NCI-H2081 treated with DMSO at 0.1 percent for 48 hours (cell line): ENCODE results near the gene POLRMT.

ENCODE experiments used
- DNase-seq: peaks from one replicate; lab custom pipeline; 2025; lab: John Stamatoyannopoulos, UW

Gene POLRMT

DNA sequence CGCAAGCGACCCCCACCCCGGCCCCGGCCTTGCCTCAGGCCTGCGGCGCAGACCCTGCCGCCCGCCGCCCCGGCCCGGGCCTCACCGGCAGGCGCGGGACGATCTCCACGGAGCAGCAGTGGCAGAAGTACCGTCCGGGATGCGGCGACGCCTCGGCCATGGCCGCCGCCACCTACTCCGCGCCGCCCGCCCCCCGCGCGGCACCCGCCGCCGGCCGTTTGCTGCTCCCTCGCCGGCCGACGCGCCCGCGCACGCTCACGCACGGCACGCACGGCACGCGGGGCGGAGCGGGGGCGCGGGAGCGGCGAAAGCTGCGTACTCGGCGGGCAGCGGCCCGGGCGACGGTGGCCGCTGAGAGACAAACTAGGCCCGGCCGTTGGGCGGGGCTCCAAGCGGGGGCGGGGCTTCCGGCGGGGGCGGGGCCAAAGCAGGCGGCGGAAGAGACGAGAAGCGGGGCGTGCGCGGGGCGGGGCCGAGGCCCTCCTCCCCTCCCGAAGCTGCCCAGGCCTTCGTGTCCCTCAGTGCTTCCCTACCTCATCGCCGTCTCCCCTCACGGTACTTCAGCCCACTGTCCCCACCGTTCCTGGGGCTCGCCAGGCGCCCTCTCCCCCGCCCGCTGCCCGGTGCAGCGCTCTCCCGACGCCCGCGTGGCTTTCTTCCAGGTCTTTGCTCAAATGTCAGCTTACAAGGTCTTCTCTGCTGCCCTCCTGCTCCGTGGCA lies 29.8 kb upstream of the POLRMT start, which contains the start of gene RNF126:
Gene RNF126 (minus strand): TSS at position 253 of the 720 bp plus-strand sequence. CDS start 93 bp downstream, at position 160.
- DNase-seq, result peak; percentile 40

DNA sequence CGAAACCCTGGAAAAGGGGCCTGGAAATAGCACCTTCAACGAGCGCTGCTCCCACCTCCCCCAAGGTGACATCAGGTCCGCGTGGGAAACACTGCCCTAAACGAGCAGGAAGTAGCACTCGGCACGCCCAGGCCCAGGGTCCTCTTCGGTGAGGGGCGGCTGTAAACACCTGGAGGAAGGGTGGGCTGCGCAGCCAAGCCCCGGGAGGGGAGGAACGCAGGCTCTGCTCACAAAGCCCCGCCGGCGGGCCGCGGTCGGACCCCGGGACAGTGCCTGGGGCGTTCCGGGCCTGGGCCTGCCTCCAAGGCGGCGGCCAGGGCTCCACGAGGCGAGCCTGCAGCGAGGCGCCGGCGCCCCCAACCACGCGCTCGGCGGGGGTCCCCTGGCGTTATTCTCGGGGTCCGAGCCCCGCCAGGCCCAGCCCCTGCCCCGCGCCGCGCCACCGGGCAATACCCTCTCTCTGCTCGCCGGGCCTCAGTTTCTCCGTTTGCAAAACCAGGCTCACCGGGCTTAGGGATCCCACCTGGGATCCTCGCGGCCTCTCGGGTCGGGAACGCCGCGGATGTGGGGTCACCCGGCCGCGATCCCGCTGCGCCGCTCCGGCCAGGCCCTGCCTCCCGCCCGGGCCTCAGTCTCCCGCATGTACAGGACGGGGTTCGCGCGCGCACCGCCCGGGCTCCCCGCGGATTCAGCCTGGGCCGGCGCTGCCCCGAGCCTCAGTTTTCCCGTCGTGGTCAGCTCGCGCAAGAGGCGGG lies 29.0 kb upstream of the POLRMT start:
- no peak for DNase-seq

DNA sequence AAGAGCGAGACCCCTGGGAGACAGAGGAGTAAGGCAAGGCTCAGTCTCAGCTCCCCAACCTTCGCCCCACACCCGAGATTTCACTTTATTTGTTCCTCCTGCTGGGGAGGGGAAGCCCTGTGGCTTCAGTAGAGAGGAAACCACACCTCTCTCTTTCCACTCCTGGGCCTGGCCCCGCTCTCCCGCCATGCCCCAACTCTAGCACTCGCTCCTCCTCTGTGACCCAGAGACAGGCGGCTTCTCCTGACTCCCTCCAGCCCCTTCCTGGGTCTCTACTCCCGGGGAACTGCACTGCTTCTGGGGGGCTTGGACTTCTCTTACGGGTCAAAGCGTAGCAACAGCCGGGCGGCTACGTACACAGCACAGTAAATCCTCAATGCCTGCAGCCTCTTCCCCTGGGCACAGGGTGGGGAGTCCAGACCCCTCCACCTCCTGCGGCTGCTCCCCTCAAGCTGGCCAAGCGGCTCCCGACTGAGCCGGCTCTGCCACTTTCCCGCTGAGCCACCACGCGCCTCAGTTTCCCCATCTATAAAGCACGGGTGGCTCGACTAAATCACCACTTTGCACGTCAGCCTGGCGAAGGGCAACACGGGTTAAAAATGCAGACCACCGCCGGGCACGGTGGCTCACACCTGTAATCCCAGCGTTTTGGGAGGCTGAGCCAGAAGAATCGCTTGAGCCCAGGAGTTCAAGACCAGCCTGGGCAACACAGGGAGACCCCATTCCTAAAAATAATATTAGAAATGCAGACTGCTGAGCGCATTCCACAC lies 28.3 kb upstream of the POLRMT start:
- no peak for DNase-seq

DNA sequence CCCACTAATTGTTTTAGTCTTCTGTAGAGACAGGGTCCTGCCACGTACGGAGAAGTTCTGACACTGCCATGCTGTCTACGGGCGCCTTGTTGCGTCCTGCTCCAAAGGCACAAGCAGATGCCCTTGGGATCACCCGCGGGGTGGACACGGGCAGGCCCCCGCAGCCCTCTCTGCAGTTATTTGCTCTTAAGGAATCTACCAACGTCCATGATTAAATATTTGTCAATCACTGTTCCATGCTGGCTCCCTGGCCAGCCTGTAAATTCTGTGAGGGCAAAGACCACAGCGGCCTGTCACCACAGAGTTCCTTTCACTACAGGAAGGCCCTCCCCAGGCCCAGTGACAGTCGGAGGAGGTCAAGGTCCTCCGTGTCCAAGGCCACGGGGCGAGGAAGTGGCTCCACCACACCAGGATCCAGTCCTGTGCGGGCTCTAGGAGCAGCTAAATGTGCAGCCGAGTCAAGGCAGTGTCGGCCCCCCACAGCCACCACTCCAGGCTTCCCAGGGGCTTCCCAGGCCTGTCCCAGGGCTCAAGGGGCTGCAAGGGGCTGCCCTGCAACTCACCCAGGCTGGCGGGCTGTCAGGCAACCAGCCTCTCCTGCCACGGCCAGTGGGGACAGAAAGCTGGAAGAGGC lies 27.6 kb upstream of the POLRMT start:
- no peak for DNase-seq

DNA sequence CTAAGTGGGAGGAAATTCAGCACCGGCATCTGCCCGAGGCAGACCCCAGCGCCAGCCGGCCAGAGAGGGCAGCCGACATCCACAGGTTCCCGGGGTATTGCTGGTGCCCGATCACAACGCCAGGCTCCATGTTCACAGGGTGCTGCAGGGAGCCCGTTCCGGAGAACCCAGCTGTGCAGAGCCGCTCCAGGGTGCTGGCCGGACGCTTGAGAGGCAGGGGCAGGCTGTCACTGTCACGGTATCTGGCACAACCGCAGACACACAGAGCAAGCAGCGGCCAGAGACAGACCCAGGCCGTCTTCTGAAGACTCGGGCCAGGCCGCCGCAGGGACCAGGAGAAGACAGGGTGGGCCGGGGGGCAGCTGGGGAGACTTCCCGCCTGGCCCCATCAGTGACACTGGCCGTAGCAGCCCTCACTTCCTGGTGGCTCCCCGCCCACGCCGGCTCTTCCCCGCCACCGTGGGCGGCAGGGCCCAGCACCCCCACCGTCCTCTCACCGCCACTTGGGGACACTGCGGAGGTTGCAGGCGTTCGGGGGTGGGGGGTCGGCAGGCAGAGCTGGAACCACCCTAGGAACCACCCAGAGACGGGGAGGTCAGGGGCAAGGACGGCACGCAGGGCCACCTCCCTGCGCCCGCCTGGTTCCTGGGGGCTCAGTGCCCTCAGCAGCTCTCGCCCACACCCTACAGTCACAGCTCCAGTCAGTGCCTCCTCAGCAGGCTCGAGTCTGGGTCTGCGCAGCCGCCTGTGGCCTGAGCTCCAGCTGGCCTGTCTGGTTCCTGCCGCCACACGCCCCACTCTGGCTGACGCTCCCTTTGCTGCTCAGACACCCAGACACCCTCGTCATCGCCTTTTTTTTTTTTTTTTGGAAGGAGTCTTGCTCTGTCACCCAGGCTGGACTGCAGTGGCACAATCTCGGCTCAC lies 25.8 kb upstream of the POLRMT start:
- no peak for DNase-seq

DNA sequence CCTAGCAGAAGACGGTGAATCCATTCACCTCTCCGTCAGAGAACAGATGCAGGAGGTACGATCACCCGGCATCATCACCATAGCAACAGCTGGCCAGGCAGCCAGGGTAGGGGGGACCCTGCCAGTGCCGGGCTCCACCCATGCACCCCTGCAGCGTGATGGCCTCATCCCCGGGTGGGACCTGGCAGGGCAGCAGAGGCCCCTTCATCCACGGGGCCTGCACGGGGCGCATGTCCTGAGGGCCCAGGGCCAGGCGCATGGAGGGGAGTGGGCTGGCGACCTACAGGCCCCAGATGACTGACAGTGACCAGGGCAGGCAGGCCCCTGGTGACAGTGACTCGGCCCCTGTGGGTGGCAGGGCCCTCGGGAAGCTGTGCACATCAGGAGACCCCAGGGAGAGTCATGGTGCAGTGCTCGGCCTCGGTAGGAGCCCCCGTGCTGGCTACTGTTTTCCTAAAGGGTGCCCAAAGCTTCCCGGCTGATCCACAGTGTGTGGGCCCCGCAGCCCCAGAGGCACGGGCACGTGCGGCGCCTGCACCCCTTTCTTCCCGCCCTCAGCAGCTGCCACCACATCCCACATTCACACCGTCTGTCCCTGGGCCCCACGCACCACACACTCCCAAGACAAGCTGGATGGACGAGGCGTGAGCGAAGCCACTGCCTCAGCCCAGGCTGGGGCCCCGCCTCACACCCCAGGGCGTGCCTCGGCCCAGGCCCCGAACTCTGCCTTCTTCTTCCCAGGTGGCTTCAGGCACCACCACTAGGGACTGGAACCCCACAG lies 24.9 kb upstream of the POLRMT start:
- DNase-seq, result no peak

DNA sequence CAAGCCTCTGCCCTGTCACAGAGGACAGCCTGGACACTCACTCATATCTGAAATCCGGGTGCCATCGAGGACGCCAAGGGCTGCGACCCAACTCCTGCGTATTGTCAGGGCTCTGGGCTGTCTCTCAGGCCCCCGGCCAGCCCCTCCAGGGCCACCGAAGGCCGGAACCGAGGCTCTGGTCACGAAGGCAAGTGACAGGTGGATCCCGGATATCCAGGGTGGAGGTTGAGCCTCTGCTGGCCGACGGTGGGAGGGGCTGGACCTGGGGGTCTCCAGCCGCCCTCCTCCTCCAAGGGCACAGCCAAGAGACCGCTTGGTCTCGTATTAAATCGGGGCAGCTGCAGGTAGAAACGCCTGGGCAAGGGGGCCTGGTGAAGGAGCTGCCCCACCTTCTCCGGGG lies 24.3 kb upstream of the POLRMT start:
- DNase-seq, result no peak

DNA sequence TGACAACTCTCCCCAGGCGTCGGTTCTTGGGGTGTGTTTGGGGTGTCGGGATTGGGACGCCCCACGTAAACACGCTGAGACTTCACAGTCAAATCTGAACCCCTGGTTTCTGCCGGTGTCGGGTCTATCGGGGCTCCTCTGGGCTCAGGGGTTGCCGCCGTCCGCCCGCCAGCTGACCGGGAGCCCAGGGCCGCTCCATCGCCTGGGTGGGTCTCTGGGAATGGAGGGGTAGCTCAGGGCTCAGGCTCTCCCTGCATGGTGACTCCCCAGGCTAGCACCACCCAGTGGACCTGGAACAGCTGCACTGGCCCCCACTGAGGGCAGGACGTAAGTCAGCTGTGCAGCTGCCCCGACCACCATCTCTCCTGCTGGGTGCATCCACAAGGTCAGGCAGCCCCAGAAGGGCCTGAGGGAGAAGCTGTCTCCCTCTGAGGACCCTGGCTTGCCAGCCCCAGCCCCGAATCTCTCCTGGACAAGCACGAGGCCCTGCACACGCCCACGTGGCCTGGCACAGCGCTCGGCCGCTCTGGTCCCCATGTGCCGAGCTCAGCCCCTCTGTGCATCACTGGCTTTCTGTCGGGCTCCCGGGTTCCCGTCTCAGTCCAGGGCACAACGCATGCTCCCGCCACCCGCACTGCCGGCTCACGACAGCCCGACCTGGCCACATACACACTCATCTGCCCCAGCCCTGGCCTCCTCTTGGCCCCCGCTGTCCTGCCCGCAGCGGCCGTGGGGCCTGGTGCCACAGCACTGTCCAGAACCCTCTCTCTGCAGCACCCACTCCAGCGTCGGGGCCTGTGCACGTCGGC lies 23.6 kb upstream of the POLRMT start:
- DNase-seq, result no peak

DNA sequence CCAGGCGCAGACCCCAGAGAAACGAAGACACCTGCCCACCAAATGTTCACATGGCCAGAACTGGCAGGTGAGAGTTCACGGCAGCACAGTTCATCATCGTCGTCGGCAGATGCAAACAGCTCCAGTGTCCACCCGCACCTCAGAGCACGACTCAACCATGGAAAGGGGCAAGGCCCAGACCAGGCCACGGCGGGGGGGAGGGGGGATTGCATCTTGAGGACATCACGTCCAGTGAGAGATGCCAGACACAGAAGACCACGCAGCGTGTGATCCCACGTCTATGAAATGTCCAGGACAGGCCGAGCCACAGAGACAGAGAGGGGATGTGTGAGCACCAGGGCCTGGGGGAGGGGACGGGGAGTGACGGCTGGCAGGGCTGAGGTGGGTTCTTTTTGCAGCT lies 22.4 kb upstream of the POLRMT start:
- no peak for DNase-seq

DNA sequence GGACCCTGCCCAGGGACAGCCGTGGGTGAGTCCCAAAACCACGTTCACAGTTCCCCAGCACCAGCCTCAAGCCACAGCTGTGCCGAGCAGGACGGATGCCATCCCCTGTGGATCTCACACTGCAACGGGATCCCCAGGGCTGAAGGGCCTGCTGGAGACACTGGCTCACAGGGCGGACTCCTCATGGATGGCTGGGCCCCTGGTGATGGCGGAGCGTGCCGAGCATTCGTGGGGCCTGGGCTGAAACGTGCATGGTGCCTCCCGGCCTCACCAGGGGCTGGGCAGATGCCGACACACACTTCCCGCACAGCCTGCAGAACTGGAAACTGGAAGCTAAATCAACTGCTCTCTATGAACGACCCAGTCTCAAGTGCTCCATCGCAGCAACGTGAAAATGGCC lies 20.1 kb upstream of the POLRMT start:
- DNase-seq, result no peak

DNA sequence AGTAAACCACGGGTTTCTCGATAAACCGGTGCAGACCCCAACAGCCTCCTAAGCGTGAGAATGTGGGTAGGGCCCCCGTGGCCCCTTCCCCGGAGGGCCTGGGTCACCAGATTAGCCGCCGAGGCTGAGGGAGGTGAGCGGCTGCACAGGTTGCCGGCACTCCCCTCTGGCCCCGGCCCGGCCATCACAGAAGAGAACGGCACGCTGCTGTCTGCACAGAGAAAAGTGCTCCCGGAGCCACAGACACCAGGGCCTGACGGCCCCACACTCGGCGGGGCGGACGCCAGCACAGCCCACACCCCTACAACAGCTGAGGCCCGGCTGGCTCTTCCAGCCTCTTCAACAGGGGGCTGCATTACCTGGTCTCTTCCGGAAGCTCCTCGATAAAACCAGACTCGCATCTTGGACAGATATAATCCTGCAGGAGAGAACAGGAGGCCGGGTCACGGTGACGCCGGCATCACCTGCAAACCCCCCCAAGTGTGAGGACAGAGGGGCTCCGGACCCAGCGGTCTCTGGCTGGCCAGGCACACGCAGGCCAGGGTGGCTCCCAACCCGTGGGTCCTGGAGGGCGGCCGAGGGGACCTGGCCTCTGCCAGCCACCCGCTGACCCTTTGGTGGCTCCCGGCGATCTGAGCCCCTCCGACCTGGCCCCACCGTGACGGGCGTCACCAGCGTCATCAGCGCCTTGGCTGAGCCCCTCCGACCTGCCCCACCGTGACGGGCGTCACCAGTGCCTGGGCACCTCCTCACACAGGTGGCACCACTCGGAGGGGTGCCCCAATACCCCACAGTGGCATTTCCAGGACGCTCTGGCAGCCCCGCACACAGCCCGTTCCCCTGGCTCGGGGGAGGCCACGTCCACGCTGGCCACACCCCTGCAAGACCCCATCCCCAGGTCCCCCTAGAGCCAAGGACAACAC lies 19.4 kb upstream of the POLRMT start:
- no peak for DNase-seq

DNA sequence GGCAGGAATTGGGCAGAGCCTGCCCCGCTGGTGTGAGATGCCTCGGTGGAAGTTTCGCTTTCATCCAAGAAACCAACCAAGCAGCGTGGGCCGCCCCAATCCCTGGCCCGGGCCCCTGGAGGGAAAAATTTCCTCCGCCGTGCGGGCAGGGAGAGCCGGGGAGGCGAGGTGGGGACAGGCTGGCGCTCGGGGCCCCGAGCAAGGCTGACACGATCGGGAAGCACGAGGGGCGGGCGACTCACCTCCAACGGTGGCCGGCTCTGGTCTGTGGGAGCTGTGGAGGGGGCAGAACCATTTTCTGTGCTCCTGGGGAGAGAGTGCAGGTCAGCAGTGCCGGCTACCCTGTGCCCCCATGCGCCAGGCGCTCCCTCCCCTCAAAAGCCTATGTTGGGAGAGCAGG lies 18.7 kb upstream of the POLRMT start:
- no peak for DNase-seq

DNA sequence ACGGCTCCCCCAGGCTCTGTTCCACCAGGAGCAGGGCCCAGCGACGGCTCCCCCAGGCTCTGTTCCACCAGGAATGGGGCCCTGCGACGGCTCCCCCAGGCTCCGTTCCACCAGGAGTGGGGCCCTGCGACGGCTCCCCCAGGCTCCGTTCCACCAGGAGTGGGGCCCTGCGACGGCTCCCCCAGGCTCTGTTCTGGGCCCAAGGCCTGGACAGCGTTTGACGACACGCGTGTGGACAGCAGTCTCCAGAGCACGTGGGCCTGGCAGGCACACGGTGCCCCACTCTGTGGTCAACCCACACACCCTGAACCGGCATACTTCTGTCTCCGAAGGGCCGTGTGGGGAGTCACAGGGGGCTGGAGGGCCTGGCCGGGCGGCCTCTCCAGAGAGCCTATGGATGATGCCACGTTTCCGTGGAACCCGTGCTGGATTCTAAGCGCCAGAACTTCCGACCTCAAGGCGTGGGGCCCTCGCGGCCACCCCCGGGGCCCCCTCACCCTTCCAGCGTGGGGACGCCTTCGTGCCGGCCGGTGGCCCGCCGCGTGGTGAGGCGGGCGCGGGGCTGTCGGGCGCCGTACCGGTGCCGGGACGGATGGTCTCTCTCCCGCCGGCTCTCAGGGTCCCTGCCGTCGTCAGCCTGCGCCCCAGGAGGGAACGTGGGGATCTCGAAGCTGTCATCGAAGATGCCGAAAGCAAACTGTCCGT lies 17.9 kb upstream of the POLRMT start:
- DNase-seq, result no peak

DNA sequence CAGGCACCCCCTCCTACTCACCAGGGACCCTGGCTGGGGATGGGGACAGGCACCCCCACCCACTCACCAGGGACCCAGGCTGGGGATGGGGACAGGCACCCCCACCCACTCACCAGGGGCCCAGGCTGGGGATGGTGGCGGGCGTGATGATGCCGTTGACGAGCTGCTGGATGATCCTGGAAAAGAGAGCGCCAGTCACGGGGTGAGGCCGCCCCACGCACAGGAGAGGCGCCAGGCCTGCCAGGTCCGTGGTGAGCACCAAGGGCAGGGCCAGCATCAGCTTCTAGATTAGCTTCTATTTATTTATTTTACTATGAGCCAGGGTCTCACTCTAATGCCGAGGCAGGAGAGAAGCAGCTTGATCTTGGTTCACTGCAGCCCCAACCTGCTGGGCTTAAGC lies 16.8 kb upstream of the POLRMT start:
- no peak for DNase-seq

DNA sequence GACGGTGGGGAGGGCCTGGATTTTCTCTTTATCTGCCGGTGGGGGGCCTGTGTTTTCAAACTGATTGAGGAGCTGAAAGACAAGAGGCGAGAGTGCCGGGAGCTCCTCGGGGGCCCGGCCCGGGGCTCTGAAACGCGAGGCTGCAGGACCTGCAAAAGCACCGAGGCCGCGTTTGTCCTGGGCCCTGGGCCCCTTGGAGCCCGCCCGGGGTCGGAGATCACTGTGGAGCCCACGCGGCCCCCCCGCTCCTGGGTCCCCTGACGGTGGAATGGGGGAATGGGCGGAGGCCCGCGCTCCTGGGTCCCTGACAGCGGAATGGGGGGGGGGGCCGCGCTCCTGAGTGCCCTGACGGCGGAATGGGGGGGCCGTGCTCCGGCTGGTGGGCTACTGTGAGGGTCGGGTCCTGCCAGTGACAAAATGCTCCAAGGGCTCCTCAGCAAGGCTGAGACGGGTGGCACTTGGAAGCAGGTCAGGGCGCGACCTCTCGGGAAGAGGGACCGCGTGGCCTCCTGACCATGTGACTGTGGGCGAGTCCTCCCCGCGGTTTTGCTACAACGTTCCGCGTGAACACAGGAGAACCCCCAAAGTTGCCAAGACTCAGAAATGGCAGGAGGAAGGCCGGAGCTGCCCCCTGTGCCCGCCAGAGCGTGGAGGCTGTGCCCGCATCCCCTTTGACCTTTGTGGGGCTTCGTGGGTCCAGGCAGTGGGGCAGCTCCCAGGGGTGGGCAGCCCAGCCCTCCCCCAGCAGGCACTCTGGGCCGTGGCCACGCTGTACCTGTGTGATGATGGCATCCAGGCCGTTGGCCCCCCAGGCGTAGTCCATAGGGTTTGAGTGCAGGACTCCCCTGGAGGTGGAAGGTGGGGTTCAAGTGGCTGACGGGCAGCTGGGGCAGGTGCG lies 15.8 kb upstream of the POLRMT start:
- DNase-seq, result no peak

DNA sequence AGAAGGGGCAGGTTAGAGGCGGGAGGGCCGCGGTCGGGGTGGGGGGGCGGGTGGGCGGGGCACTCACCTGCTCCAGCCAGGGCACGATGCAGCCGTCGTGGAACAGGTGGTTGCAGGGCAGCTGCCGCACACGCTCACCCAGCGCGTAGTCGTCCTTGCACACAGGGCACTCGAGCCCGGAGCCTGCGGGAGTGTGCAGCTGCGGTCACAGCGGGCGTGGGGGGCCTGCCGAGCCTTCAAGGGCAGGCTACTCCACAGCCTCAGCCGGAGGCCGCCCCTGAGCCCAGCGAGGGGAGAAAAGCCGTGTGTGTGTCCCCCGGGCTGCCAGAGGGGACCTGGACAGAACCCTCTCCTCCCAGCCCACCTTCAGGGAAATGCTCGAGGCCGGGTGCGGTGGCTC lies 15.0 kb upstream of the POLRMT start:
- DNase-seq, result no peak
